Smooth muscle cell (in vitro differentiated cells): ENCODE data around the gene HCFC1. TPM values are rescaled to one million over a fixed set of nuclear protein-coding genes. Genes with fewer than 3 reads are reported as not detected.

Experiments
- DNase-seq: peaks from one replicate; lab custom pipeline; 2025; ENCODE audit not compliant: unreplicated experiment; lab: John Stamatoyannopoulos, UW
- H2AFZ ChIP-seq: fragments of 200-600 bp; sonication (generic); 2 replicates; pipeline ENCODE4 v1.6.0; 2016; ENCODE audit warnings: antibody characterized with exemption, low read depth, mild to moderate bottlenecking
- H3F3A ChIP-seq: fragments of 200-600 bp; sonication (generic); 2 replicates; pipeline ENCODE4 v1.6.0; 2017; ENCODE audit warnings: antibody characterized with exemption, low read depth
- H3K27ac ChIP-seq: fragments of 200-600 bp; sonication (generic); 2 replicates; pipeline ENCODE4 v1.5.1; 2016; ENCODE audit warnings: low read depth, mild to moderate bottlenecking
- H3K27me3 ChIP-seq: fragments of 200-600 bp; sonication (generic); 2 replicates; pipeline ENCODE4 v1.6.1; 2016; ENCODE audit warnings: low read depth, mild to moderate bottlenecking
- H3K36me3 ChIP-seq: fragments of 200-600 bp; sonication (generic); 2 replicates; pipeline ENCODE4 v1.5.1; 2016; ENCODE audit warnings: low read depth
- H3K4me1 ChIP-seq: fragments of 200-600 bp; sonication (generic); 2 replicates; pipeline ENCODE4 v1.5.1; 2016; ENCODE audit warnings: low read depth
- H3K4me2 ChIP-seq: fragments of 200-600 bp; sonication (generic); 2 replicates; pipeline ENCODE4 v1.6.0; 2016; ENCODE audit warnings: mild to moderate bottlenecking
- H3K4me3 ChIP-seq: fragments of 200-600 bp; sonication (generic); 2 replicates; pipeline ENCODE4 v1.5.1; 2016; ENCODE audit warnings: mild to moderate bottlenecking
- H3K79me2 ChIP-seq: fragments of 200-600 bp; sonication (generic); 2 replicates; pipeline ENCODE4 v1.6.0; 2016; ENCODE audit warnings: low read depth, mild to moderate bottlenecking
- H3K9ac ChIP-seq: fragments of 200-600 bp; sonication (generic); 2 replicates; pipeline ENCODE4 v1.6.0; 2016; ENCODE audit warnings: low read depth
- H3K9me3 ChIP-seq: fragments of 200-600 bp; sonication (generic); replicated peaks from 2 replicates; pipeline ENCODE4 v1.5.1; 2016; ENCODE audit warnings: low read depth
- H4K20me1 ChIP-seq: fragments of 200-600 bp; sonication (generic); 2 replicates; pipeline ENCODE4 v1.6.0; 2016; ENCODE audit warnings: low read depth
- CTCF ChIP-seq: fragments of 200-600 bp; sonication (generic); IDR thresholded peaks from 2 replicates; pipeline ENCODE4 v1.5.1; 2017; ENCODE audit warnings: borderline replicate concordance, mild to moderate bottlenecking, antibody characterized with exemption; ENCODE audit not compliant: insufficient read depth, poor library complexity, severe bottlenecking
- WGBS: methylation state at CpG from one replicate; pipeline ENCODE4 v1.1.7; 2016; ENCODE audit warnings: low lambda C conversion rate; 5-methylcytosine and 5-hydroxymethylcytosine counted together
- polyA plus RNA-seq: library from polyadenylated mRNA; unstranded; fragments of >200 nt; fragmentation: Nextera tagmentation; extraction: Ambion mirVana; gene quantifications from 2 replicates; pipeline ENCODE4 v1.2.1, GENCODE V29; 2016
- total RNA-seq: library from RNA; depleted of rRNA; stranded (reverse); fragments of >200 nt; gene quantifications from 2 replicates; pipeline ENCODE4 v1.2.3, GENCODE V29; 2014

The HCFC1 gene
- total and polyA plus RNA-seq, 2 experiments from 2014 or later: 22.8 to 23.3 TPM

DNA sequence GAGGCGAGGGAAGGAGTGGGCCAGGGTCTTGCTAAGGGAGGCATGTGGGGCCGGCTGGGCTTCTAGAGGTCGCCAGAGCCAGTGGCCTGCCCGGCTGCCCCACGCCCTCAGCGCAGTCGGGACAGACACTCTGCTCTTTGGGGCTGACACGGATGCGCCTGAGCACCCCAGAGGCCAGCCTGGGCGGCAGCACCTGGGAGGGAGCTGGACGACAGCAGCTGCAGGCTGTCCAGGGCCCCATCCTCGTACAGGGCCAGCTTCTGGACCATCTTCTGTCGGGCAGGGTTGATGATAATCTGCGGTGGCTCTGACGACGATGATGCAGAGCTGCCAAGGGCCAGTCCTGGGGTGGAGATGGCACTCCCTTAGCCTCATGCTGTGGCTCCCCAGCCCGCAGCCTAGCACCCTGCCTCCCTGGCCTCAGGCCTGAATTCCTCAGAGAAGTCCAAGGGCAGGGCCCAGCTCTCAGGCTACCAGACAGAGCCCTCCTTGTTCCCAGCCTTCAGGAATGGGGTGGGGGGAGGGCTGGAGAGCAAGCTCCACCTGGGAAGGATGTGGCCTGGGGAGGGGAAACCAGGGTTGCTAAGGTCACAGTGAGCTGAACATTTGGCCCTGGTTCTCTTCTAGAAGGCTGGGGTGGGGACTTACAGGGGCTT lies 40.8 kb upstream of the HCFC1 start:
- TF ChIP-seq CTCF: no peak
- Histone ChIP-seq H3K27ac (no peak overlapping the region), H3K4me2 (no peak overlapping the region), H3K4me1 (no peaks in the 10 kb centered on the region), H3K4me3 (no peak overlapping the region), H3K79me2 (no peaks in the 10 kb centered on the region), H4K20me1 (no peaks in the 10 kb centered on the region), H3K9me3 (no peaks in the 10 kb centered on the region), H3F3A (no peaks in the 10 kb centered on the region), H3K9ac (no peak overlapping the region), H3K27me3 (no peaks in the 10 kb centered on the region), H3K36me3 (no peaks in the 10 kb centered on the region), H2AFZ (no peak overlapping the region)
- 78% methylated on average over 17 of the region's 17 CpGs for WGBS
- DNase-seq: no peak

DNA sequence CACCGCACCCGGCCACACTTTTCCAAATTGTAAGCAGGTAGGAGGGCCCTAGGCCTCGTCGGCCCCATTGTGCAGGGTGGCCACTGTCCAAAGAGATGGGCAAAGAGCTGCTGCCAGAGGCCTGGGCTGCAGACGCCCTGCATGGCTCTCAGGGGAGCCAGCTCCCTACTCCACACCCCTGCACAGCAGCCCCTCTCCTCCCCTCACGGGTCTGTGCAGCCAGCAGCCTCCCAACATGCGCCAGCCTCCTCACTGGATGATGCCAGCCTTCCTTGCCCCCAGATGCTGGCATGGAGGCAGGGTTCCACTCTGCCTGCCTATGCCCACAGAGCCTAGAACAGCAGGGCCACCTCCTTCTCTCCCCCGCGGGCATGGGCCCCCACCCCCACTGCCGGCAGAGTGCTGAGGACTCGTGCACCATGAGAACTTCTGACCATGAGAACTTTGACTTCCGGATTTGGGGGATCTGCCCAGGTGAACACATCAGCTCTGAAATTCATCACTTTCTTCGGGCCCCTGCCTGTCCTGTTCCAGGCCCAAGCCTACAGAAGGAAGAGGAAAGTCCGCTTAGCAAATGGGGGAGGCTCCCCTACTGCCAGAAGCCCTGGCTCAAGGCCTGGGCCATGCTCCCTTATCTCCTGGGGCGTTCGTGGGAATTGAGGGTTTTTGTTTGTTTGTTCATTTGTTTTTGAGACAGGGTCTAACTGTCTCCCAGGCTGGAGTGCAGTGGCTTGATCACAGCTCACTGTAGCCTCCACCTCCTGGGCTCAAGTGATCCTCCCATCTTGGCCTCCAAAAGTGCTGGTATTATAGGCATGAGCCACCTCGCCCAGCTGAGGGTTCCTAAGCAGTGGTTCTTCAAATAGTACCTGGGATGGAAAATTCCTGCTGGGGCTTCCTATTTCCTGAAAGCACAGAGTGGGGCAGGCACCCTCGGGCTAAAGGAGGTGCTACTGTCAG lies 40.0 kb upstream of the HCFC1 start:
- Histone ChIP-seq H3K27me3 (no peaks in the 10 kb centered on the region), H3K9ac (no peak overlapping the region), H2AFZ (no peak overlapping the region), H3K4me1 (no peaks in the 10 kb centered on the region), H3K4me2 (no peak overlapping the region), H3K27ac (no peak overlapping the region), H3K79me2 (no peaks in the 10 kb centered on the region), H3F3A (no peaks in the 10 kb centered on the region), H4K20me1 (no peaks in the 10 kb centered on the region), H3K4me3 (no peak overlapping the region), H3K9me3 (no peaks in the 10 kb centered on the region), H3K36me3 (no peaks in the 10 kb centered on the region)
- no peak for TF ChIP-seq CTCF
- WGBS: 93% methylated on average over 18 of the region's 18 CpGs
- no peak for DNase-seq

GRCh38 chrX:154010330-154011087 lies 38.9 kb upstream of the HCFC1 start:
- H3K27ac ChIP-seq: no peak overlapping the region
- H4K20me1 ChIP-seq: no peaks in the 10 kb centered on the region
- no peak for TF ChIP-seq CTCF
- no peak for DNase-seq
- WGBS: 80% methylated on average over 18 of the region's 18 CpGs
- no peak overlapping the region for H3K4me2 ChIP-seq
- H3K36me3 ChIP-seq: no peaks in the 10 kb centered on the region
- H3K27me3 ChIP-seq: no peaks in the 10 kb centered on the region
- H3F3A ChIP-seq: no peaks in the 10 kb centered on the region
- H3K79me2 ChIP-seq: no peaks in the 10 kb centered on the region
- H3K9me3 ChIP-seq: no peaks in the 10 kb centered on the region
- no peak overlapping the region for H3K9ac ChIP-seq
- H2AFZ ChIP-seq: no peak overlapping the region
- H3K4me1 ChIP-seq: no peaks in the 10 kb centered on the region
- no peak overlapping the region for H3K4me3 ChIP-seq
